HepG2 (cell line): ENCODE data around the gene NUDT16. TPM values are rescaled to one million over a fixed set of nuclear protein-coding genes. Genes with fewer than 3 reads are reported as not detected.

ENCODE experiments used
- ARID4A ChIP-seq: sonication (generic); formaldehyde crosslinking; IDR thresholded peaks from 2 replicates; pipeline ENCODE4 v1.5.0; 2020; ENCODE audit warnings: mild to moderate bottlenecking, missing genetic modification reagents, borderline replicate concordance
- ATM ChIP-seq: fragments of 450-650 bp; IDR thresholded peaks from 2 replicates; pipeline ENCODE4 v1.7.1; 2017; ENCODE audit warnings: mild to moderate bottlenecking, borderline replicate concordance
- HOXA5 ChIP-seq: sonication (generic); formaldehyde crosslinking; IDR thresholded peaks from 2 replicates; pipeline ENCODE4 v1.4.0; 2020; ENCODE audit warnings: missing genetic modification reagents
- MAFG ChIP-seq: sonication (generic); formaldehyde crosslinking; IDR thresholded peaks from 2 replicates; pipeline ENCODE4 v1.5.1; 2020; ENCODE audit warnings: mild to moderate bottlenecking, missing genetic modification reagents
- MLX ChIP-seq: IDR thresholded peaks from 2 replicates; pipeline ENCODE4 v1.6.1; 2016
- PHF20 ChIP-seq: sonication (generic); formaldehyde crosslinking; IDR thresholded peaks from 2 replicates; pipeline ENCODE4 v1.5.0; 2020; ENCODE audit warnings: mild to moderate bottlenecking, missing genetic modification reagents
- SKI ChIP-seq: fragments of 450-650 bp; IDR thresholded peaks from one replicate; pipeline ENCODE4 v1.6.1; 2018; ENCODE audit warnings: mild to moderate bottlenecking; ENCODE audit not compliant: partially characterized antibody
- TFE3 ChIP-seq: IDR thresholded peaks from 2 replicates; pipeline ENCODE4 v1.6.1; 2016
- TP53 ChIP-seq: sonication (generic); formaldehyde crosslinking; conservative IDR thresholded peaks from 2 replicates; pipeline ENCODE4 v1.4.0; 2020; ENCODE audit warnings: missing genetic modification reagents
- ZBTB21 ChIP-seq: sonication (generic); formaldehyde crosslinking; IDR thresholded peaks from 2 replicates; pipeline ENCODE4 v1.4.0; 2020; ENCODE audit warnings: missing genetic modification reagents
- ZBTB39 ChIP-seq: sonication (generic); formaldehyde crosslinking; IDR thresholded peaks from 2 replicates; pipeline ENCODE4 v1.5.0; 2020; ENCODE audit warnings: missing genetic modification reagents
- ZFP36 ChIP-seq: fragments of 150-350 bp; IDR thresholded peaks from 2 replicates; pipeline ENCODE4 v1.6.1; 2018; ENCODE audit warnings: borderline replicate concordance, low read length, low read depth; ENCODE audit not compliant: partially characterized antibody
- ZFYVE20 ChIP-seq: sonication (generic); formaldehyde crosslinking; IDR thresholded peaks from 2 replicates; pipeline ENCODE4 v1.8.0; 2023; ENCODE audit warnings: low read depth, mild to moderate bottlenecking, moderate library complexity, missing genetic modification reagents, borderline replicate concordance
- ZNF446 ChIP-seq: sonication (generic); formaldehyde crosslinking; IDR thresholded peaks from 2 replicates; pipeline ENCODE4 v1.5.0; 2020; ENCODE audit warnings: mild to moderate bottlenecking, missing genetic modification reagents
- ZNF460 ChIP-seq: sonication (generic); formaldehyde crosslinking; IDR thresholded peaks from 2 replicates; pipeline ENCODE4 v1.5.1; 2020; ENCODE audit warnings: missing genetic modification reagents, mild to moderate bottlenecking, borderline replicate concordance
- ZNF580 ChIP-seq: IDR thresholded peaks from 2 replicates; pipeline ENCODE4 v1.6.1; 2016; ENCODE audit warnings: low read depth, borderline replicate concordance
- ZSCAN9 ChIP-seq: IDR thresholded peaks from 2 replicates; pipeline ENCODE4 v1.6.1; 2016; ENCODE audit warnings: borderline replicate concordance
- polyA plus RNA-seq, 8 experiments: library from polyadenylated mRNA; depleted of rRNA in 3 of 8; stranded (reverse) in 7 of 8; unstranded in 1 of 8; fragments of >200 nt; fragmentation: Illumina TruSeq in 4 of 8; extraction: Trizol in 4 of 8; gene quantifications; 2 replicates each; pipeline versions ENCODE4 v1.2.1 to v1.2.3, GENCODE V29; 2011 to 2016; ENCODE audit warnings: low read depth in 4 of 8, missing spikeins in 1 of 8, mixed read lengths in 1 of 8; ENCODE audit not compliant: insufficient read depth in 1 of 8
- total RNA-seq, 5 experiments: library from RNA; depleted of rRNA; stranded (reverse); fragments of >200 nt; fragmentation: Illumina TruSeq; extraction: Trizol; gene quantifications; 2 replicates each; pipeline ENCODE4 v1.2.3, GENCODE V29; 2016; ENCODE audit warnings: low read depth in 1 of 5

Gene NUDT16
- total and polyA plus RNA-seq, 2 of the 13 experiments (the other 11 are each of a cell fraction or from before 2014, with no cell fraction given), result 5.4 to 14.8 TPM

GRCh38 chr3:131381445-131382291 lies at the start of gene NUDT16 (continued):
- peak; percentile 91 for TF ChIP-seq ARID4A (CRISPR knock-in tag)
- peak; percentile 18 for TF ChIP-seq ZSCAN9
- peak; percentile 84 for TF ChIP-seq HOXA5
- TF ChIP-seq TFE3 (CRISPR knock-in tag), result 0 out of 2 replicates have a peak, but pooled peaks have one; percentile 26
- TF ChIP-seq PHF20 (CRISPR knock-in tag), result peak; percentile 80
- TF ChIP-seq ZNF446 (CRISPR knock-in tag), result no peak
- peak; percentile 74; the same call in 1 of the 2 replicates for TF ChIP-seq ZNF580
- peak; percentile 61; the same call in 1 of the 2 replicates for TF ChIP-seq TP53
- no peak for TF ChIP-seq MLX
- no peak for TF ChIP-seq ZBTB39
- TF ChIP-seq MAFG (CRISPR knock-in tag), result no peak
- TF ChIP-seq ZFYVE20 (CRISPR knock-in tag), result peak; percentile 21; the same call in 1 of the 2 replicates
- no peak for TF ChIP-seq ZNF460 (CRISPR knock-in tag)
- TF ChIP-seq SKI, result no peak
- TF ChIP-seq ZBTB21, result no peak
- no peak for TF ChIP-seq ZFP36
- TF ChIP-seq ATM, result no peak
